Upper lobe of left lung (tissue), 6 donors: ENCODE measurements around the gene RPL38. TPM values are rescaled to one million over a fixed set of nuclear protein-coding genes. Genes with fewer than 3 reads are reported as not detected.
"Not testable (repeated sequence)": the region's sequence is repeated elsewhere in the genome, so short reads cannot be mapped to it uniquely, and the experiment has no call there.

Experiments
- ATAC-seq, 2 donors: fragments of 200-7000 bp; cut with Tn5 transposase; one replicate each; pipeline ENCODE4 v1.9.1; 2022; ENCODE audit warnings: mild to moderate bottlenecking in 2 of 2, moderate library complexity in 2 of 2; ENCODE audit not compliant: low FRiP score in 2 of 2
- DNase-seq, 2 donors: peaks; one replicate each; pipeline ENCODE4 v3.0.0-alpha.2; 2019 to 2020
- H3K27ac ChIP-seq, 4 donors: fragments of 200-600 bp; sonication (generic); one replicate each; pipeline ENCODE4 v1.5.1; 2016 to 2019
- H3K27me3 ChIP-seq, 4 donors: fragments of 200-600 bp; sonication (generic); one replicate each; pipeline ENCODE4 v1.5.1; 2017 to 2019
- H3K36me3 ChIP-seq, 4 donors: fragments of 200-600 bp; sonication (generic); one replicate each; pipeline ENCODE4 v1.5.1; 2016 to 2019
- H3K4me1 ChIP-seq, 4 donors: fragments of 200-600 bp; sonication (generic); one replicate each; pipeline ENCODE4 v1.5.1; 2018 to 2019
- H3K4me3 ChIP-seq, 4 donors: fragments of 200-600 bp; sonication (generic); one replicate each; pipeline ENCODE4 v1.5.1; 2017 to 2019; ENCODE audit warnings: mild to moderate bottlenecking in 2 of 4, moderate library complexity in 1 of 4
- H3K9me3 ChIP-seq, 4 donors: fragments of 200-600 bp; sonication (generic); one replicate each; pipeline ENCODE4 v1.5.1; 2018 to 2019
- CTCF ChIP-seq, 6 experiments: fragments of 450-650 bp in 4 of 6; fragments of 200-600 bp in 2 of 6; sonication (generic) in 2 of 6; IDR thresholded peaks; one replicate each; pipeline ENCODE4 v1.5.1; 2016 to 2019; ENCODE audit warnings: antibody characterized with exemption in 6 of 6
- EP300 ChIP-seq, 4 donors: sonication (generic); formaldehyde crosslinking; IDR thresholded peaks; one replicate each; pipeline ENCODE4 v1.5.1; 2017; ENCODE audit warnings: antibody characterized with exemption in 4 of 4, control low read depth in 2 of 4
- POLR2A ChIP-seq, 4 donors: fragments of 450-650 bp; IDR thresholded peaks; one replicate each; pipeline ENCODE4 v1.5.1; 2016 to 2017; ENCODE audit warnings: antibody characterized with exemption in 4 of 4, mild to moderate bottlenecking in 2 of 4
- POLR2AphosphoS5 ChIP-seq, 2 donors: sonication (generic); formaldehyde crosslinking; IDR thresholded peaks; one replicate each; pipeline ENCODE4 v1.5.1; 2017; ENCODE audit warnings: antibody characterized with exemption in 2 of 2
- WGBS, 2 donors: methylation state at CpG; one replicate each; pipeline ENCODE4 v1.1.5; 2017 to 2018; 5-methylcytosine and 5-hydroxymethylcytosine counted together
- total RNA-seq, 6 donors: library from RNA; depleted of rRNA in 4 of 6; stranded (reverse); fragments of >200 nt in 4 of 6; gene quantifications; one replicate each; pipeline versions ENCODE4 v1.1.0 to v1.2.1, GENCODE V29; 2016 to 2021
- donor health status: DM: no; HTN: no; CAD: no; lungs with moderate emphysema.
- donor health status: DM: no; HTN: yes; CAD: no; lungs with severe emphysema.

Gene RPL38
- total RNA-seq, 6 donors from 2014 or later, result 334 to 709 (median 485) TPM

GRCh38 chr17:74186498-74186897, 17.0 kb upstream of the RPL38 start:
- no peak overlapping the region for H3K4me3 ChIP-seq
- H3K9me3 ChIP-seq, result no peaks in the 10 kb centered on the region
- no peaks in the 10 kb centered on the region for H3K27me3 ChIP-seq
- DNase-seq, result no peak
- 89 to 93% methylated on average over 20 of the region's 20 CpGs for WGBS, 2 donors
- no peaks in the 10 kb centered on the region for H3K4me1 ChIP-seq
- no peak for ATAC-seq
- TF ChIP-seq POLR2A (IDR thresholded peaks at IDR 0.05), result no peak
- TF ChIP-seq EP300 (IDR thresholded peaks at IDR 0.05), result no peak
- TF ChIP-seq POLR2AphosphoS5 (IDR thresholded peaks at IDR 0.05), result no peak
- no peak for TF ChIP-seq CTCF (IDR thresholded peaks at IDR 0.05)
- no peak overlapping the region for H3K27ac ChIP-seq
- no peaks in the 10 kb centered on the region for H3K36me3 ChIP-seq

DNA sequence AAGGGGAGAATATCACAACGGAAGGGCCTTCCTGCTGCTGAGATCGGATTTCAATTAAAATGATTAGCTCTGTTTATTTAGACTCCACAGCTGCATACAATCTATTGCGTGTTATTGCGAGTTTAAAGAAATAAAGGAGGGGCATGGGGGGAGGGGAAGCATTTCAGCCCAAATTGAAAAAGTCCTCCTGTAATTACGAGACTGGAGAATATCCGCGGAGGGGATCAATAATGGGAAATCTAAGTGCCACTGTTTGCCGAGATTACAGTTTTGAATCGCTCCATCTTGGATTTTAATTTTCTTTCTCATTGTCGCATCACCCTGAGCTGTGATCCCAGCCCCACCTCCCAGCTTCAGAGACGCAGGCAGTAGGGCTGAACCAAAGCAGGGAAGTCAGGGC, 15.7 kb upstream of the RPL38 start:
- H3K27me3 ChIP-seq, result no peaks in the 10 kb centered on the region
- no peaks in the 10 kb centered on the region for H3K36me3 ChIP-seq
- DNase-seq (no peak), ATAC-seq (no peak)
- TF ChIP-seq POLR2A (IDR thresholded peaks at IDR 0.05), result no peak
- no peak for TF ChIP-seq CTCF (IDR thresholded peaks at IDR 0.05)
- TF ChIP-seq POLR2AphosphoS5 (IDR thresholded peaks at IDR 0.05), result no peak
- no peak for TF ChIP-seq EP300 (IDR thresholded peaks at IDR 0.05)
- no peaks in the 10 kb centered on the region for H3K9me3 ChIP-seq
- H3K27ac ChIP-seq, result no peak overlapping the region
- peaks cover 0 to 3% (median 0%) of the 10 kb centered on the region in 4 donors for H3K4me1 ChIP-seq
- 51 to 53% methylated on average over 11 of the region's 11 CpGs for WGBS, 2 donors
- no peak overlapping the region for H3K4me3 ChIP-seq

DNA sequence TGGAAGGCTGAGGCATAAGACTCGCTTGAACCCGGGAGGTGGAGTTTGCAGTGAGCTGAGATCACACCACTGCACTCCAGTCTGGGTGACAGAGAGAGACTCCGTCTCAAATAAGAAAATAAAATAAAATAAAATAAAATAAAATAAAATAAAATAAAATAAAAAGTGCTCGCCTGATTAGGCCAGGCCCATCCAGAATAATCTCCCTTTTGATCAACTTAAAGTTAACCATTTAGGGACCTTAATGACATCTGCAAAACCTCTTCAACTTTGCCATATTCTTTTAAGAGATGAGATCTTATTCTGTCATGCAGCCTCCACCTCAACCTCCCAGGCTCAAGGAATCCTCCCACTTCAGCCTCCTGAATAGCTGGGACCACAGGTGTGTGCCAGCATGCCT, 14.8 kb upstream of the RPL38 start:
- H3K9me3 ChIP-seq, H3K27ac ChIP-seq, H3K4me3 ChIP-seq, H3K27me3 ChIP-seq, ATAC-seq, H3K36me3 ChIP-seq, DNase-seq, H3K4me1 ChIP-seq: not testable (repeated sequence)
- WGBS, 2 donors, result 92 to 96% methylated on average over 4 of the region's 4 CpGs

DNA sequence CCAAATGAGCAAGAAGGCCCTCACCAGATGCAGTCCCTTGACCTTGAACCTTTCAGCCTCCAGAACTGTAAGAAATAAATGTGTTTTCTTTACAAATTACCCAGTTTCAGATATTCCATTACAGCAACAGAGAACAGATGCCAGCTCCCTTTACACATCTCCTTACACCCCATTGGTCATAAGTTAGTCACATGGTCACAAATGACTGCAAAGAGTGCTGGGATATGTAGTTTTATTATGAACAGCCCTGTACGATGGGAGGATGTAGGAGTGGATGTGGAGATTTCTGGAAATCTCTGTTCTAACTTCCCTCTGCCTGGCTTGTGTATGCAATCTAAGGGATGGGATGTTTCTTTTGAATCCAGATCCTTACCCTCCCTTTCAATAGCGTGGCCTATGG, 13.3 kb upstream of the RPL38 start:
- H3K9me3 ChIP-seq, result no peaks in the 10 kb centered on the region
- H3K27me3 ChIP-seq, result no peaks in the 10 kb centered on the region
- no peak overlapping the region for H3K27ac ChIP-seq
- peaks cover 0 to 8% (median 2%) of the 10 kb centered on the region in 4 donors for H3K4me1 ChIP-seq
- no peak for TF ChIP-seq POLR2A (IDR thresholded peaks at IDR 0.05)
- H3K4me3 ChIP-seq, result no peak overlapping the region
- 45 to 46% methylated on average over 2 of the region's 2 CpGs for WGBS, 2 donors
- DNase-seq (no peak), ATAC-seq (peak in 1 of 2 donors; percentile 74)
- no peaks in the 10 kb centered on the region for H3K36me3 ChIP-seq

- no peak overlapping the region for H3K4me3 ChIP-seq
Observed at GRCh38 chr17:74190807-74191406, 12.6 kb upstream of the RPL38 start.

More at GRCh38 chr17:74190807-74191406, 12.6 kb upstream of the RPL38 start:
- Histone ChIP-seq H3K36me3 (no peaks in the 10 kb centered on the region), H3K9me3 (no peaks in the 10 kb centered on the region), H3K27ac (no peak overlapping the region), H3K27me3 (peaks cover 0 to 2% (median 0%) of the 10 kb centered on the region in 4 donors), H3K4me1 (peaks cover 0 to 8% (median 2%) of the 10 kb centered on the region in 4 donors)
- ATAC-seq (no peak), DNase-seq (no peak)
- TF ChIP-seq POLR2AphosphoS5 (IDR thresholded peaks at IDR 0.05), result no peak
- no peak for TF ChIP-seq POLR2A (IDR thresholded peaks at IDR 0.05)
- no peak for TF ChIP-seq EP300 (IDR thresholded peaks at IDR 0.05)
- no peak for TF ChIP-seq CTCF (IDR thresholded peaks at IDR 0.05)
- 59 to 64% methylated on average over 6 of the region's 6 CpGs for WGBS, 2 donors
